ENCODE measurements around the gene PRKAR2B.

- no peak for TF ChIP-seq CTBP1 (IDR thresholded peaks at IDR 0.05; ENCODE audit: borderline replicate concordance)
- no peak for TF ChIP-seq SUZ12 (IDR thresholded peaks at IDR 0.05)
- no peak for TF ChIP-seq ARNT (IDR thresholded peaks at IDR 0.05)
These were observed 43.0 kb upstream of the PRKAR2B start for GRCh38 chr7:107001490-107001889.

Measured in HEK293T (cell line).